Epithelial cell of prostate (primary cell): ENCODE data around the gene GRK4.
"Not testable (repeated sequence)": the region's sequence is repeated elsewhere in the genome, so short reads cannot be mapped to it uniquely, and the experiment has no call there.

Source experiments
- DNase-seq: peaks from one replicate; pipeline ENCODE4 v3.0.0-alpha.2; 2011; ENCODE audit warnings: low read depth, low spot score
- H3K27ac ChIP-seq: fragments of 450-650 bp; 2 replicates; pipeline ENCODE4 v1.5.1; 2017; ENCODE audit warnings: mild to moderate bottlenecking

The GRK4 gene

DNA sequence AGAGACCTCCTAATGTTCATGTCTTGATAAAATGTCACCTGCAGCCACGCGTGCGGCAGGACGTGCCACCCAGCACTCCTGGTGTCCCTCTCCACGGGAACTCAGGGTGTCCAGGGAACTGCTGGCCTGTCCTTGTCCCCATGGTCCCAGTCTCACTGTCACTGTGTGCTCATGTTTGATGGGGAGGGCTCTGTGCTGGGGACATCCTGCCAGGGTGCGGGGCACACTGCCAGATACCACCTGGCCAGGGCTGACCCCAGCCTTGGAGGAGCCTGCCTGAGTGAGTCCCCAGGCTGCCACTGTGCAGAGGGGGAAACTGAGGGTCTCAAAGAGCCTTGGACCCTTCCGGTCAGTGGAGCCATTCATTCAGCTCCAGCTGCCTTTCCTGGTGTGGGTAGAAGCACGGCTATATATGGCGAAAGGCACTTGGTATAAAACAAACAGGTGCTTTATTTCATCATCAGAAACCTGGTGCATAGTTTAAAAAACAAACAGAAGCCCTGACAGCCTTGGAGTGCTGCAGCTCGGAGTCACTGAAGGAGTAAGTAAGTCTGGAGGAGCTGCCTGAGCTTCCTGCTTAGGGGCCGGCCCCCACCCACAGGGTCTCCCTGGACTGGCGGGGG, 33.1 kb upstream of the GRK4 start:
- H3K27ac ChIP-seq: peak overlapping the region; percentile 44
- DNase-seq: no peak

DNA sequence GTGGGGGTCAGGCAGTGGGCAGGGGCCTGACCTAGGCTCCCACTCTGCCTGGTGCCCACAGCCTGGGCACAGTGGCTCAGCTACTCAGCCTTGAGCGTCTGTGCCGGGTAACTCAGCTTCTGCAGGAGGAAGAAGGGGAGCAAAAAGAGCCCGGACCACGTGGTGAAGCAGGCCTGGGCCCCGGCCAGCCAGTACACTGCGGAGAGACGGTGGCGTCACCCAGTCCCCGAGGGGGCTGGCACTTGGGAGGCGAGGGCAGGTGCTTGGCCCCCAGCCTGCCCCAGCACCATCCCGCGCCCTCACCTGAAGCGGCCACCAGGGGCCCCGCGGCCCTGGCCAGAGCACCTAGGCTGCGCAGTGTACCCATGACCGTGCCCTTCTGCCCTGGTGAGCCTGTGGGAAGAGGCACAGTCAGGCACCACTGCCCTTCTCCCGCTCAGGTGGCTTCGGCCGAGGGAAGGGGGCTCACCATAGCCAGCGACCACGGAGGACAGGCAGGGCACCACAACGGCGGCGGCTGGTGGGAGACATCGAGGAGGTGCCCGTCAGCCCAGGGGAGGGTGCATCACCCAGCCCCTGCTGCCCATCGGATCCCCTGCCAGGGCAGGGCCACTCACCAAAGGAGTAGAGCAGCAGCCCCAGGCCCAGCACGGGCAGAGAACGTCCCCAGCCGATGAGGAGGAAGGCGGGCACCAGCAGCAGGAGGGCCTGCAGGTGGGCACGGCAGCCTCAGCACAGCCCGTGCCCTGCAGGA, 32.4 kb upstream of the GRK4 start:
- DNase-seq: no peak
- H3K27ac ChIP-seq: peak overlapping the region; percentile 44

GRCh38 chr4:2931512-2932301, 31.7 kb upstream of the GRK4 start:
- peak overlapping the region; percentile 44 for H3K27ac ChIP-seq
- no peak for DNase-seq

- H3K27ac ChIP-seq: peak overlapping the region; percentile 100
- no peak for DNase-seq
These were observed 30.9 kb upstream of the GRK4 start for GRCh38 chr4:2932321-2932950.

GRCh38 chr4:2932951-2933565, 30.3 kb upstream of the GRK4 start:
- peak overlapping the region; percentile 100 for H3K27ac ChIP-seq
- DNase-seq: no peak

DNA sequence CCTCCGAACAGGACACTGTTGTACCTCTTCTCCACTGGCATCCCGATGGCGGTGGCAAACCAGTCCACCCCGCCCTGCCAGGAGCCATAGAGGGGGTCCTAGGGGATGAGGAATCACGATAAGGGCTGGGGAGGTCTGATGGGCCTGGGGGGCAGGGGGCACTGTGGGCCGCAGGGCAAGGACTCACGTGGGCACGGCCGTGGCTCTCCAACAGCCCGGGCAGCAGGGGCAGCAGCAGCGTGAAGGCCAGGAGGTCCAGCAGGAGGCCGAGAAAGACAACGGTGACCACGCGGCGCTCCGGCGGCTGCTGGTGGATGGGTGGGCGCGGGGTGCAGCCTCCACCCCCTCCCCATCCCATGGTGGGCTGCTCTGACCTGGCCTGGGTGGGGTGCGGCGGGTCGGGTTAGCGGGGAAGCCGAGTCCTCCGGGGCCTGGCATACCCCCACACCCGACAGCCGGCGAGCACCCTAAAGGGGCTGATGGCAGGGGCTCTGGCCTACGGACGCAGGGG, 29.8 kb upstream of the GRK4 start:
- no peak for DNase-seq
- peak overlapping the region; percentile 100 for H3K27ac ChIP-seq

DNA sequence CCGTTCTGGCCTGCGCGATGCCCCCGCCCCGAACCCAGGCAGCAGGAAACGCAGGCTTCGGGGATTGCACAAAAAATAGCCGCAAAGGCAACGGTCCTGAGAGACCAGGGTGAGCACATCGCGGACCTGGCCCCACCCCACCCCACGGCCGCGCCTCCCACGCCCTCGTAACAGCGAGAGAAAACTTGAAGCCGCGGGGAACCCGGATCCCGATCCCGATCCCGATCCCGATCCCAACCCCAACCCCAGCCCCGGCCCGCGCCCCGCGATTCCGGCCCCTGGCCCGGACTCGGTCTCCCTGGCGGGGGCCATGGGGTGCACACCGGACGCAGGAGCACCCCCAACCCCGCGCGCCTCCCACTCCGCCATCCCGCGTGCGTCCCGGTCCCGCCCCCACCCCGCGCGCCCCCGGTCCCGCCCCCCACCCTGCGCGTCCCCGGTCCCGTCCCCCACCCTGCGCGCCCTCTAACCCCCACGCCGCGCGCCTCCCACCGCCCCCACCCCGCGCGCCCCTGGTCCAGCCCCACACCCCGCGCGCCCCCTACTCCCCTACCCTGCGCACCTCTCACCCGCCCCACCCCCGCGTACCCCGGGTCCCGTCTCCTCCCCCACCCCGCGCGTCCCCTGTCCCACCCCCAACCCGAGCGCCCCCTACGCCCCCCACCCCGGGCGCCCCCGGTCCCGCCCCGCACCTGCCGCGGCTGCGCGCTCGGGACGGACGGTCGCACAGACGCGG, 29.1 kb upstream of the GRK4 start:
- peak overlapping the region; percentile 100 for H3K27ac ChIP-seq
- no peak for DNase-seq

- peak overlapping the region; percentile 100 for H3K27ac ChIP-seq
- peak; percentile 71 for DNase-seq
These were observed 28.3 kb upstream of the GRK4 start for GRCh38 chr4:2934813-2935761.

DNA sequence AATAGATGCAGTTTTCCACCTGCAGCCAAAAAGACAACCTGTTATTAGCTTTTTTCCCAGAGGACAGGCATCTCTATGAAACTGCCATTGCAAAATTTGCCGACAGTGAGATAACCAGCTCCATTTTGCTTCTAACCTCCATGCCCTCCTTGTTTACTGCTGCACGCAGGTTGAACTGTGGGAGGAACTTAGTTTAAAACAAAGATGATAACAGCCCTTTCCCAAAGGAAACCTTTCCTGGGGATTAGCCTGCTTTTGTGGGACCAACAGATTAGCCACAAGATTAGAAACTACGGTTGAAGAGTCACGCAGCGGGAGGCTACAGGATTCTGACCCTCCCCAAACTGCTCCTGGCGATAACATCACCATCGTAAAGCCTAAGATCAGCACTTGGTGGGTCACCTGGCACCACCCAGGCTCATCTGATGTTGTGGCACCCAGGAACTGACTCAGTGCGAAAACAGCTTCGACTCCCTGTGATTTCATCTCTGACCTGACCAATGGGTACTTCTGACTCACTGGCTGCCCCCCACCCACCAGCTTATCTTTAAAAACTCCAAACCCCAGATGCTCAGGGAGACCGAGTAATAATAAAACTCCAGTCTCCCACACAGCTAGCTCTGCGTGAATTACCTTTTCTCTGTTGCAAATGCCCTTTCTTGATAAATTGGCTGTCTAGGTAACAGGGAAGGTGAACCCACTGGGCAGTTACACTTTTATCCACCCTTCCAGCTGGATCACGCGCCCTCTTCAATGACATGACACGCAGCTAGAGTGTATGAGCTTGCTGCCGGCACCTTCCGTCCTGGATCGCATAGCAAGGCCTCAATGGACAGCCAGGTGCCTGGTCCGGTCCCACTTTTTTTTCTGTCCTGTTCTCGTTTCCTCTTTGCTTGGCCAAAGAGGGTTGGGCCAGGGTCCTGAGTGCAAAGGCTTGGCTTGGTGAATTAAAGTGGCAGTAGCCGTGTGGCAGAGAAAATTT, 27.3 kb upstream of the GRK4 start:
- DNase-seq: peak; percentile 81
- peak overlapping the region; percentile 100 for H3K27ac ChIP-seq

DNA sequence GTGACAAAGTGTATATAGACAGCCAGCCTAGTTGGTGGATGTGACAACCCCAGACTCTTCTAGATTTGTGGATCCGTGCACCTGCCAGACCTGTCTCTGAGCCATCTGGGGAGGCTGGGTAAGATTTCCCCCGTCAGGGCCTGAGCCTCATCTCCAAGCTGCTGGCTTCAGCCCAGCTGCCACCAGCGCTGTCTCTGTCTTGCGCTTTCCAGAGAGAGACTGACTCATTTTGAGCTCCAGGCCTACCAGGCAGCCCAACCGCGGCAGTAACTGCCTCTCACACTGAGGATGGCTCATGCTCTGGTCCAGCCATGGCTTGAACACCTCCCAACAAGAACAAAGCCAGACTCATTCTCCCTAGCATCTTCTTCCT, 26.6 kb upstream of the GRK4 start:
- H3K27ac ChIP-seq: peak overlapping the region; percentile 100
- peak; percentile 89 for DNase-seq

- DNase-seq: peak; percentile 95
- peak overlapping the region; percentile 100 for H3K27ac ChIP-seq
These were observed 26.1 kb upstream of the GRK4 start for GRCh38 chr4:2937146-2937857.

- DNase-seq: no peak
- peak overlapping the region; percentile 100 for H3K27ac ChIP-seq
These were observed 25.4 kb upstream of the GRK4 start for GRCh38 chr4:2937986-2938385.

DNA sequence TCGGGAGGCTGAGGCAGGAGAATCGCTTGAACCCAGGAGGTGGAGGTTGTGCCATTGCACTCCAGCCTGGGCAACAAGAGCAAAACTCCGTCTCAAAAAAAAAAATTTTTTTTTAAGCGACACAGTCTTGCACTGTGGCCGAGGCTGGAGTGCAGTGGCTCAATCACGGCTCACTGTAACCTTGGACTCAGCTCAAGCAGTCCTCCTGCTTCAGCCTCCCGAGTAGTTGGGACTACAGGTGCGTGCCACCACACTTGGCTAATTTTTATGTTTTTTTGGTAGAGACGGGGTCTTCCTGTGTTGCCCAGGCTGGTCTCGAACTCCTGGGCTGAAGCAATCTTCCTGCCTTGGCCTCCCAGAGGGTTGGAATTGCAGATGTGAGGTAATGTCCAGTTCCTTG, 25.0 kb upstream of the GRK4 start:
- DNase-seq: not testable (repeated sequence)
- peak overlapping the region; percentile 100 for H3K27ac ChIP-seq

GRCh38 chr4:2938906-2939305, 24.5 kb upstream of the GRK4 start:
- DNase-seq: no peak
- H3K27ac ChIP-seq: peak overlapping the region; percentile 100

GRCh38 chr4:2939383-2940243, 23.8 kb upstream of the GRK4 start:
- peak overlapping the region; percentile 100 for H3K27ac ChIP-seq

More at GRCh38 chr4:2939383-2940243, 23.8 kb upstream of the GRK4 start:
- no peak for DNase-seq
